ENCODE results near the gene FZR1.
A peak's percentile ranks its signal among the peaks of the same experiment; 100 is the strongest.

Gene FZR1

GRCh38 chr19:3505598-3506383 lies at the start of gene FZR1:
FZR1 (plus strand) TSS chr19:3506311; CDS start chr19:3522990, 16,679 bp downstream.
- peak; percentile 91 for DNase-seq

GRCh38 chr19:3456925-3457527 lies 49.1 kb upstream of the FZR1 start:
- DNase-seq, result no peak

GRCh38 chr19:3457528-3458228 lies 48.4 kb upstream of the FZR1 start:
- no peak for DNase-seq

GRCh38 chr19:3458229-3459088 lies 47.7 kb upstream of the FZR1 start:
- DNase-seq, result no peak

- DNase-seq, result no peak
These were observed 46.8 kb upstream of the FZR1 start for GRCh38 chr19:3459089-3459881.

- DNase-seq, result no peak
These were observed 46.0 kb upstream of the FZR1 start for GRCh38 chr19:3459965-3460582.

- DNase-seq, result no peak
These were observed 43.0 kb upstream of the FZR1 start for GRCh38 chr19:3462991-3463713.

- DNase-seq, result no peak
These were observed 42.2 kb upstream of the FZR1 start for GRCh38 chr19:3463714-3464586.

- no peak for DNase-seq
These were observed 41.4 kb upstream of the FZR1 start for GRCh38 chr19:3464587-3465235.

- DNase-seq, result no peak
These were observed 40.6 kb upstream of the FZR1 start for GRCh38 chr19:3465552-3465951.

GRCh38 chr19:3466635-3467034 lies 39.5 kb upstream of the FZR1 start:
- DNase-seq, result no peak

GRCh38 chr19:3467437-3468198 lies 38.5 kb upstream of the FZR1 start:
- DNase-seq, result no peak

GRCh38 chr19:3468211-3468610 lies 37.9 kb upstream of the FZR1 start:
- no peak for DNase-seq

- no peak for DNase-seq
These were observed 36.2 kb upstream of the FZR1 start for GRCh38 chr19:3469638-3470499.

GRCh38 chr19:3470500-3471128 lies 35.5 kb upstream of the FZR1 start:
- no peak for DNase-seq

GRCh38 chr19:3471954-3472655 lies 34.0 kb upstream of the FZR1 start:
- no peak for DNase-seq
